BLaER1 (cell line): ENCODE results near the gene LYRM2.

Experiments used
- H3K27ac ChIP-seq: shearing (Covaris generic); formaldehyde crosslinking; 2 replicates; pipeline ENCODE4 v1.8.1; 2022
- H3K27me3 ChIP-seq: shearing (Covaris generic); formaldehyde crosslinking; 2 replicates; pipeline ENCODE4 v1.8.1; 2022
- H3K36me3 ChIP-seq: shearing (Covaris generic); formaldehyde crosslinking; 2 replicates; pipeline ENCODE4 v1.8.1; 2022
- H3K4me1 ChIP-seq: shearing (Covaris generic); formaldehyde crosslinking; 2 replicates; pipeline ENCODE4 v1.8.1; 2022
- H3K4me2 ChIP-seq: shearing (Covaris generic); formaldehyde crosslinking; 2 replicates; pipeline ENCODE4 v1.8.1; 2022
- H3K4me3 ChIP-seq: shearing (Covaris generic); formaldehyde crosslinking; 2 replicates; pipeline ENCODE4 v1.8.1; 2022
- H3K9ac ChIP-seq: shearing (Covaris generic); formaldehyde crosslinking; 2 replicates; pipeline ENCODE4 v1.8.1; 2022
- H3K9me3 ChIP-seq: shearing (Covaris generic); formaldehyde crosslinking; 2 replicates; pipeline ENCODE4 v1.8.1; 2022
- H4K20me1 ChIP-seq: shearing (Covaris generic); formaldehyde crosslinking; 2 replicates; pipeline ENCODE4 v1.8.1; 2022
- Cebpa-rat ChIP-seq: shearing (Covaris generic); IDR thresholded peaks from 2 replicates; pipeline ENCODE4 v1.8.1; 2022

Gene LYRM2

DNA sequence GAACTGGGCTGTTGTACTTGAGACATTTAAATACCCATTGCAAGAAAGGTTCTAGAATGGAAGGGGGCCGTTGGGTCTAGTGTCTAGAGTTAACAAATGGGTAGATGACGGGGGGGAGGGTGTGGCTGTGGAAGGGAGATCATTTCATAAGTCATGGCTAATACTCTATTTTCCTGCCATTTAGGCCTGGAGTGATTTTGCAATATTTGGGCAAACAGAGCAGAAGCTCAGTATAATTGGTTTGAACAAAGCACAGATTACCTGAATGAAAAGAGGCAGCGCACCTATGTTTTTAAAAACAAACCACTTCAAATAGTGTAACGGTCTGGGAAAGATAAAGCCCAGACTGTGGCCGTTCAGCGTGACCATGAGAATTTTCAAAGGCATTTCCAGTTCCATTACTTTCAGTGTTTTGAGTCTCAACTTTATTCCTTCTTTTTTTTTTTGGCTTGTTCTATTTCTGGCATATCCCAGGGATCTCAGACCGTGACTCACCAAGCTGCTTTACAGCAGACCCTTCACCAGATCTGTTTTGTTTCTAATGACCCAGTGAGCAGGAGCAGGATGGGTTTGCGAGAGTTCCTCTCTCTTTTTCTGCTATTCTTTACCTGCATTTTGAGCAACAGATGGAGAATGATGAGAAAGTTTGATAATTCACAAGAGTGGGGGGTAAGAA is 73.7 kb downstream of the LYRM2 start:
- no peaks in the 10 kb centered on the region for H3K27me3 ChIP-seq
- H3K9me3 ChIP-seq = no peaks in the 10 kb centered on the region
- H3K36me3 ChIP-seq = no peaks in the 10 kb centered on the region
- H4K20me1 ChIP-seq = no peaks in the 10 kb centered on the region
- no peak overlapping the region for H3K9ac ChIP-seq
- no peak overlapping the region for H3K27ac ChIP-seq
- no peak for TF ChIP-seq Cebpa-rat
- H3K4me3 ChIP-seq = no peak overlapping the region
- no peaks in the 10 kb centered on the region for H3K4me1 ChIP-seq
- H3K4me2 ChIP-seq = no peak overlapping the region

DNA sequence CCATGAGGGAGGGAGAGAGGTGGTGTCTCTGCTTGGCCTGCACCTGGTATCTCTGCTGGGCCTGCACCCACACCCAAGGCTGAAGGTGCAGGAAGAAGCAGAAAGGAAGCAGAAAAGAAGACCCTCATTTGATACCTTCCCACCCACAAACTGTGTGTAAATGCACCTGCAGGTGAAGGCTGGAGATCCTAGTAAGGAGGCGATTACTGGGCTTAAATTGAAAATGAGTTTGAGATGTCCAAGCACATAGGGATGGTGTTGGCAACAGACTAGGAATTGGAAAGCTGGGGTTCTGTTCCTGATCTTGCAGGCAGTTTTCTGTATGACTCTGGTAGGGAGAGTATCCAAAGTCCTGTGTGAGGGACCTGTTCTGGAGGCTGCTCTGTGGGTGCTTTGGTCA is 74.7 kb downstream of the LYRM2 start:
- no peaks in the 10 kb centered on the region for H3K9me3 ChIP-seq
- H3K27me3 ChIP-seq = no peaks in the 10 kb centered on the region
- no peak for TF ChIP-seq Cebpa-rat
- H3K4me1 ChIP-seq = no peaks in the 10 kb centered on the region
- H3K4me2 ChIP-seq = no peak overlapping the region
- no peaks in the 10 kb centered on the region for H4K20me1 ChIP-seq
- no peaks in the 10 kb centered on the region for H3K36me3 ChIP-seq
- H3K27ac ChIP-seq = no peak overlapping the region
- H3K9ac ChIP-seq = no peak overlapping the region
- H3K4me3 ChIP-seq = no peak overlapping the region

DNA sequence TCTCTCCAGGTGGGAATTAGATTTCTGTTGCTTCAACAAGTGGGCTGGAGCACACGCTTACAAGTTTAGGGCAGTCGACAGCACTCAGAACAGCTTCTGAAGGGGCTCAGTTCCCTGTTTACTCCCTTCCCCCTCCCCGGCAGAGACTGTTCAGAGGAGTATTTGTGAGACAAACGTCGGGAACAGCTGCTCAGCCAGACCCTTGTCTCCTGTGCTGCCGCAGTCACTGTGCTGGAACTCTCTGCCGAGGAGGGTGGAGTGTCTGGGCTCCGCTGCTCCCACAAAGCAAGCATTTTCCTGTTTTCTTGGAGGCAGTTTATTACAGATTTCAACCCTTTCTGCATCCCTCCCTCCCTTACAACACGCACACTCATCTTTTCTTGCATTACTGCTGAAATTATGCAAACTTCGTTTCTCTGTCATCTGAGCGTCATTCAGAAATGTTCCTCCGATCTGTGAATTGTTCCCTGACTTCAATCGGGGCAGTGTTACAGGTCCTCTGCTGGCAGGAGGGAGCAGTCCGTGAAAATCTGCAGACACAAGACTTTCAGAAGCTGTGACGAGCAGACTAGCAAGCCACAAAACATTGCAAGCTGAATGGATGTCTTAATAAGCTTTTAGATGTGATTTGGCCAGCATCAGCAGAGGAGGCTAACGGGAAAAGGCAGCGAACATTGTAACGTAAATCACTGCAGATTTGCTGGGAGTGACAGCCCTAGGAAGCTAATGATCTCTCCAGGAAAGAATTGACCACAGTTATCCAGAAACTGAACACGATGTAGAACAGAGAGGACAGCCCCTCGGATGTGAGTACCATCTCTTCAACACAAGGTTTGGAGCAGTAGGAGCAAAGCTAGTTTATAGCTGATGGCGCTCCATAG is 76.2 kb downstream of the LYRM2 start:
- TF ChIP-seq Cebpa-rat = no peak
- Histone ChIP-seq H3K9me3 (peaks cover 4% of the 10 kb centered on the region; the same call in 1 of the 2 replicates), H3K27ac (no peak overlapping the region), H3K27me3 (no peaks in the 10 kb centered on the region), H4K20me1 (no peaks in the 10 kb centered on the region), H3K9ac (no peak overlapping the region), H3K4me2 (no peak overlapping the region), H3K36me3 (no peaks in the 10 kb centered on the region), H3K4me1 (no peaks in the 10 kb centered on the region), H3K4me3 (no peak overlapping the region)

DNA sequence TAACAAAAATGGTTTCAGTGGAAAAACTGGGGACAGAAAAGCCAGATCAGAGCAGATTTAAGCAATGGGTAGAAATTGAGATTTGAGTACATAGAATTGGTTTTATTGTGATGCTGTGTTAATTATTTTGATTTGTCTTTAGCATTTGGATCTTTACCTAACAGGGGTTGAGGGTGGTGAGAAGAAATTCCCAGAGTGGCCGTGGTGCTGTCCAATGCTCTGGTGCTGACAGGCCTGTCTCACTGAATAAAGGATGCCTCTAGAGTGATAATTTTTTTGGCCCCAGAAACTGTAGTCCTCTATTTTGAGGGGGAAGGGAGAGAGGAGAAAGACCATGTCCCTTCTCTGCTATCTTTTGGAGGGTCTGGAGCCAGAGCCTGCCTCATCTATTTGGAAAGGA is 79.1 kb downstream of the LYRM2 start:
- no peak for TF ChIP-seq Cebpa-rat
- Histone ChIP-seq H3K9me3 (peaks cover 4% of the 10 kb centered on the region; the same call in 1 of the 2 replicates), H3K27ac (no peak overlapping the region), H3K4me3 (no peak overlapping the region), H4K20me1 (no peaks in the 10 kb centered on the region), H3K9ac (no peak overlapping the region), H3K27me3 (no peaks in the 10 kb centered on the region), H3K4me1 (no peaks in the 10 kb centered on the region), H3K36me3 (no peaks in the 10 kb centered on the region), H3K4me2 (no peak overlapping the region)

DNA sequence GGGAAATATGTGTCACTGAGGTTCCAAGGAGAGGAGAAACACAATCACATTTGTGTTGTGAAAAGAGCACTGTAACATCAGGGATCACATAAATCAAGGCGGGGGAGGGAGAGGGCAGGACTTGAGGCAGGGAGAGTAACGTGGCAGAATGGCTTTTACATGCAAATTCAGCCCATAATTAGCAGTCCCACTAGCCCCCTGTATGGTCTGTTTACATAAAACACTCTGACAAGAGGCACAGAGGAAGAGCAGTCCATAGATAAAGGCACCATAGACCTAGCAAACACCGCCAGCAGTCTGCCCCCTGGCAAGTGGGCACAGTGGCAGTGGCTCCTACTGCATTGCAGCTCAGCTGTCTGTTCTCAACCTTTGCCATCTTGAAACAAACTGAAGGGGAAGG is 82.7 kb downstream of the LYRM2 start:
- no peak overlapping the region for H3K4me2 ChIP-seq
- no peak overlapping the region for H3K4me3 ChIP-seq
- no peaks in the 10 kb centered on the region for H3K27me3 ChIP-seq
- 0 out of 2 replicates have a peak, but pooled peaks cover 7% of the 10 kb centered on the region for H3K4me1 ChIP-seq
- peaks cover 4% of the 10 kb centered on the region; the same call in 1 of the 2 replicates for H3K9me3 ChIP-seq
- H3K27ac ChIP-seq = no peak overlapping the region
- TF ChIP-seq Cebpa-rat = no peak
- no peaks in the 10 kb centered on the region for H3K36me3 ChIP-seq
- no peaks in the 10 kb centered on the region for H4K20me1 ChIP-seq
- H3K9ac ChIP-seq = no peak overlapping the region

DNA sequence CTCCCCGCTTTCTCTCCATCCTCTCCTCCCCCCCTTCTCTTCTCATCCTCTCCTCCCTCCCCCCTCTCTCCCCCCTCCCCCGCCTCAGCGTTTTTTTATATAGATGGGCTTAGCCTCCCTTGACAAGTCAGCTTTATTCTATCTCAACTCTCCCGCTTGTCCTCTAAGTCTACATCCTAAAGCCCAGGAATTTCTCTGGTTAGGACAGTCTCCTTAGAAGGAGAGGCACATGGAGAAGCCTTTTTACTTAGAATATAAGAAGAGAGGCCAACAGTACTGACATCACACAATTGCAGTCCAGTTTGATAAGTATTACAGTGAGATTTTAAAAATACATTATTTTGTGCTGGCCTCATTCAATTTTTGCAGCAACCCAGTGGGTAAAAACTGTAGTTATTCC is 83.5 kb downstream of the LYRM2 start:
- Histone ChIP-seq H3K4me2 (no peak overlapping the region), H3K4me3 (no peak overlapping the region)
- no peak for TF ChIP-seq Cebpa-rat

DNA sequence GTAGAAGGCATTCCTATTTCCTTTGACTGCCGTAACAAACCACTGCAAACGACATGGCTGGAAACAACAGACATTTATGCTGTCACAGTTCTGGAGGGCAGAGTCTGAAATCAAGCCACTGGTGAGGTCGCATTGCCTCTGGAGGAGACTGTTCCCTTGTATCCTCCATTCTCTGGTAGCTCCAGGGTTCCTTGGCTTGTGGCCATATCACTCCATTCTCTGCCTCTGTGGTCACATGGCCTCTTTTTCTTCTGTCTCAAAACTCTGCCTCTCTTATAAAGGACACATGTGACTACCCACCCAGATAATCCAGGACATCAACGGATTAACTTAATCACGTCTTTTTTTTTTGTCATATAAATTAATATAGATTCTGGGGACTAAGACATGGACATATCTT is 84.4 kb downstream of the LYRM2 start:
- H3K27ac ChIP-seq = no peak overlapping the region
- no peak overlapping the region for H3K4me3 ChIP-seq
- H3K36me3 ChIP-seq = no peaks in the 10 kb centered on the region
- H3K9ac ChIP-seq = no peak overlapping the region
- no peak overlapping the region for H3K4me2 ChIP-seq
- 0 out of 2 replicates have a peak, but pooled peaks cover 7% of the 10 kb centered on the region for H3K4me1 ChIP-seq
- peaks cover 4% of the 10 kb centered on the region; the same call in 1 of the 2 replicates for H3K9me3 ChIP-seq
- no peaks in the 10 kb centered on the region for H4K20me1 ChIP-seq
- no peaks in the 10 kb centered on the region for H3K27me3 ChIP-seq
- no peak for TF ChIP-seq Cebpa-rat

More for the DNA sequence above, 83.5 kb downstream of the LYRM2 start:
- Histone ChIP-seq H3K9ac (no peak overlapping the region), H3K36me3 (no peaks in the 10 kb centered on the region), H3K27ac (no peak overlapping the region), H4K20me1 (no peaks in the 10 kb centered on the region), H3K27me3 (no peaks in the 10 kb centered on the region), H3K4me1 (0 out of 2 replicates have a peak, but pooled peaks cover 7% of the 10 kb centered on the region), H3K9me3 (peaks cover 4% of the 10 kb centered on the region; the same call in 1 of the 2 replicates)

DNA sequence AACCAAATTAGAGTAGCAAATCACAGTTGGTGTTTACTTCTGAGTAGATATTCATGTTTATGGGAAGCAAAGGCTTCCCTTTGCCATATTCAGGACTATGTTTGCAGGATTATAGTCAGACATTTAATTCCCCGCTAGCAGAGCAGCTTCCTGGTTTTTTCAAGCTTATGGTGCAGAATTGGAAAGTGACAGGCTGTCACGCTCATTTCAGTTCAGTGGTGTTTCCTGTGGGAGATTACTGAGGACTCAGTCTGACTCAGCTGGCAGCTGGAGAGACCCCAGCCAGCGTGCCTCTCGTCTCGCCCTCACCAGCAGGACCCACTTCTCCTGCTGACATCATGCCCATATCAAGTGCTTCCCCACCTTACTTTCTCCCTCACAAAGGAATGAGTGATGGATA is 85.1 kb downstream of the LYRM2 start:
- no peaks in the 10 kb centered on the region for H3K27me3 ChIP-seq
- H3K9ac ChIP-seq = no peak overlapping the region
- peaks cover 4% of the 10 kb centered on the region; the same call in 1 of the 2 replicates for H3K9me3 ChIP-seq
- H3K36me3 ChIP-seq = no peaks in the 10 kb centered on the region
- H3K4me3 ChIP-seq = no peak overlapping the region
- no peak overlapping the region for H3K27ac ChIP-seq
- H3K4me2 ChIP-seq = no peak overlapping the region
- H4K20me1 ChIP-seq = no peaks in the 10 kb centered on the region
- 0 out of 2 replicates have a peak, but pooled peaks cover 7% of the 10 kb centered on the region for H3K4me1 ChIP-seq
- no peak for TF ChIP-seq Cebpa-rat

DNA sequence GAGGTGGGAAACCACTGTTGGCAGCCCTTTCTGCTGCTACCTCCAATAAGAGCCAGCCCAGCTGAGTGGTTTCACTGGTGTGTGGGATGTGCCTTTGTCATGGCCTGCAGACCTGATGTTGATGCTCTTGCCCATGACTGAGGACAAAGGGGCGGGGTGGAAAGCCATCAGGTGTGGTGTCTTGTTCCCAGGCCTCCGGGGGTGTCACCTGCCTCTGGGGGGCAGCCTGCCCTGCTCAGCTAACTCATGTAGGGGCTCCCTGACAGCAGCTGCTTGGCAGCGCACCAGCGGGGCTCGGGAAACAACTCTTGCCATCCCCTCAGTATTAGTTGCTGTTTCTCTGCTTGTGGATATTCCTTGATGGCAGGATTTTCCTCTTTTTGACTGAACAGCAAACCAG is 91.3 kb downstream of the LYRM2 start:
- no peaks in the 10 kb centered on the region for H3K27me3 ChIP-seq
- no peak overlapping the region for H3K9ac ChIP-seq
- H3K36me3 ChIP-seq = no peaks in the 10 kb centered on the region
- no peaks in the 10 kb centered on the region for H3K4me1 ChIP-seq
- no peaks in the 10 kb centered on the region for H4K20me1 ChIP-seq
- H3K4me3 ChIP-seq = no peak overlapping the region
- H3K9me3 ChIP-seq = no peaks in the 10 kb centered on the region
- TF ChIP-seq Cebpa-rat = no peak
- H3K4me2 ChIP-seq = no peak overlapping the region
- H3K27ac ChIP-seq = no peak overlapping the region

DNA sequence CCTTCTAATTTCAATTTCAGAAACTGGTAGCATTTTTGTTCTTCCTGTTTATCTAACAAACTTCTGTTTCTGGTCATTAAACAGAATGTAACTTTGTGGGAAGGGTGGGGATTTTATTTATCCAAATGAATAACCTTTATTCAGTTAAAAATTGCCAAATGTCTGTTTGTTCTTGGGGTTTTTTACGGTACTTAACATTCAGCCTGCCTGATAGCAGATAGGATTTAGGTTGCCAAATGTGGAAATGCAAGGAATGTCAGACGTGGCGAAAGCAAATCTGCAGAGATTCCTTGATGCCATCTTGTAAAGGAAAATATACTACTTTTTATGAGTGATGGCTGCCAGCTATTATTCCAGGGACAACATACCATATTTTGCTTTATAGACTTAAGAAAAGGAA is 95.7 kb downstream of the LYRM2 start:
- Histone ChIP-seq H3K4me3 (no peak overlapping the region), H3K9me3 (no peaks in the 10 kb centered on the region), H3K4me2 (no peak overlapping the region), H4K20me1 (no peaks in the 10 kb centered on the region), H3K27me3 (no peaks in the 10 kb centered on the region), H3K27ac (no peak overlapping the region), H3K36me3 (no peaks in the 10 kb centered on the region), H3K9ac (no peak overlapping the region), H3K4me1 (no peaks in the 10 kb centered on the region)
- TF ChIP-seq Cebpa-rat = no peak
